ENCODE data around the gene CCDC85C.

DNA sequence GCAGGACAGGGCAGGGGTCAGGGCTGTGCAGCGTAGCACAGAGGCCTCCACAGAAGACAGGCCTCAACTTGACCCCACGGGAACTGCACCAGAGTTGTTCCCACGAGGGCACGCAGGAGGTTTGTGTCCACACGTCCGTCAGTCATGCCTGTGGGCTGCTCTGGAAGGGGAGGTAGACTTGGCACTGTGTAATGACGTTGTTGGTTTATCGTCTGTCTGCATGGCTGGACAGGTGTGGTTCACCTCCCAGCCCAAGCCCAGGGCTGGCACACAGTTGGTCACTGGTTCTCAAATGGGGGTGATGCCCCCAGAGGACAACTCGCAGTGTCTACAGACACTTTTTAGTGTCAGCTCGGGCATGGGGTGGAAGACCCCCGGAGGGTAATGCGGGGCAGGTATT, 77.0 kb downstream of the CCDC85C start:
- TF ChIP-seq POLR2A (IDR thresholded peaks at IDR 0.05) (no peak), POLR2AphosphoS5 (IDR thresholded peaks at IDR 0.05) (no peak), EP300 (IDR thresholded peaks at IDR 0.05) (no peak)
- TF ChIP-seq, protein P1, sequence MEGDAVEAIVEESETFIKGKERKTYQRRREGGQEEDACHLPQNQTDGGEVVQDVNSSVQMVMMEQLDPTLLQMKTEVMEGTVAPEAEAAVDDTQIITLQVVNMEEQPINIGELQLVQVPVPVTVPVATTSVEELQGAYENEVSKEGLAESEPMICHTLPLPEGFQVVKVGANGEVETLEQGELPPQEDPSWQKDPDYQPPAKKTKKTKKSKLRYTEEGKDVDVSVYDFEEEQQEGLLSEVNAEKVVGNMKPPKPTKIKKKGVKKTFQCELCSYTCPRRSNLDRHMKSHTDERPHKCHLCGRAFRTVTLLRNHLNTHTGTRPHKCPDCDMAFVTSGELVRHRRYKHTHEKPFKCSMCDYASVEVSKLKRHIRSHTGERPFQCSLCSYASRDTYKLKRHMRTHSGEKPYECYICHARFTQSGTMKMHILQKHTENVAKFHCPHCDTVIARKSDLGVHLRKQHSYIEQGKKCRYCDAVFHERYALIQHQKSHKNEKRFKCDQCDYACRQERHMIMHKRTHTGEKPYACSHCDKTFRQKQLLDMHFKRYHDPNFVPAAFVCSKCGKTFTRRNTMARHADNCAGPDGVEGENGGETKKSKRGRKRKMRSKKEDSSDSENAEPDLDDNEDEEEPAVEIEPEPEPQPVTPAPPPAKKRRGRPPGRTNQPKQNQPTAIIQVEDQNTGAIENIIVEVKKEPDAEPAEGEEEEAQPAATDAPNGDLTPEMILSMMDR (IDR thresholded peaks at IDR 0.05), result no peak
